GM18909 (cell line): ENCODE results near the gene RBMS1.

Experiments used
- ATAC-seq: cut with Tn5 transposase; IDR thresholded peaks from one replicate; pipeline ENCODE4 v1.9.1; 2021; ENCODE audit warnings: mild to moderate bottlenecking; ENCODE audit not compliant: unreplicated experiment, poor library complexity

RBMS1 gene

GRCh38 chr2:160493227-160494028 is at the start of gene RBMS1:
Gene RBMS1, minus strand, starts transcription at chr2:160493807. Its CDS starts 444 bp downstream, at chr2:160493363.
- peak; percentile 58 for ATAC-seq

- no peak for ATAC-seq
These were observed 48.1 kb upstream of the RBMS1 start for GRCh38 chr2:160541745-160542144.

GRCh38 chr2:160538559-160539355 is 45.1 kb upstream of the RBMS1 start:
- ATAC-seq = no peak

DNA sequence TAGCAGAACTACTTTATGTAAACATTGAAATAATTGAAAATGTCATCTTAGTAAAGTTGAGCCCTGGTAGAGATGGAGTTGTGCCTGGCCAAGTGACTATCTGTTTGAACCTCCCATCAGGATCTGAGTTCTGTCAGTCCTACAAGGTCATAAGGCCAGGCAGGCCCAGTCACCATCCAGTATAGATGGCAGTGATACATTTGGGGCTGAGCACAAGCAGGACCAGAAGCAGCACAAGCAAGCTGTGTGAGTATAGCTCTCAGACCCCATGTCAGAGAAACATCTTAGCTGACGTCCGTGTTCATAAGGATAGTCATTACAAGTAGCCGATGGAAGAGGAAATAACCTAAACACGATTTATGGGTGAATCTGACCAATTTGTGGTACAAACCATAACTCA is 44.5 kb upstream of the RBMS1 start:
- no peak for ATAC-seq

DNA sequence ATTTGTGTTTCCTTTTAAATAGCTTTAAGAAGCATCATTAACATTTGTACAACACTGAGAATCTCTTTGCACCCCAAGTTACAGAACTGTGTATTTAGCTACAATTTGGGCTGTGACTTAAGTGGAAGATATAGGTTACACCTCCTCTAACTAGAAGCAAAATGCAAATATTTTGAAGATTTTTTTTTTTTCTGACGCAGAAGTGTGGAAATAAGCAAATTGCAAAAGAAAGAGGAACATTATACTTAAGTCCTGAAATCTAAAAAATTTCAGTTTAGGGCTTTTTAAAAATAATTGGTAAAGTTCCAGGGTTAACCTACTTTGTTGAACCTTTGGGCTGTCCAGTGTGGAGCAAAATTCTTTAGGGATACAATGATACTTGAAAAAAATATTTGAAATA is 41.4 kb upstream of the RBMS1 start:
- no peak for ATAC-seq

DNA sequence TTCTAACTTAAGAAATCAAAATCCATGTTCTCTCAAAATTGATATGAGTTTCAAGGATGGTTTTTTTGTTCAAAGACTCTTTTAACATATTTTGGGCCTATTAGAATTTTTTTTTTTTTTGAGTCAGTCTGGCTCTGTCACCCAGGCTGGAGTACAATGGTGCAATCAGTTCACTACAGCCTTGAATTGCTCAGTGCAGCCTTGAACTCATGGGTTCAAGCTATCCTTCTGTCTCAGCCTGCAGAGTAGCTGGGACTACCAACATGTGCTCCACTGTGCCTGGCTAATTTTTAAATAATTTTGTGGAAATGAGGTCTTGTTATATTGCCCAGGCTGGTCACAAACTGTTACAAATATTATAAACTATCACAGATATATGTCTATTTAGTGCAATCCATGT is 40.6 kb upstream of the RBMS1 start:
- ATAC-seq = no peak

GRCh38 chr2:160533482-160533881 is 39.9 kb upstream of the RBMS1 start:
- ATAC-seq = no peak

- ATAC-seq = no peak
These were observed 38.8 kb upstream of the RBMS1 start for GRCh38 chr2:160532388-160532787.

GRCh38 chr2:160522951-160523710 is 29.5 kb upstream of the RBMS1 start:
- ATAC-seq = no peak

DNA sequence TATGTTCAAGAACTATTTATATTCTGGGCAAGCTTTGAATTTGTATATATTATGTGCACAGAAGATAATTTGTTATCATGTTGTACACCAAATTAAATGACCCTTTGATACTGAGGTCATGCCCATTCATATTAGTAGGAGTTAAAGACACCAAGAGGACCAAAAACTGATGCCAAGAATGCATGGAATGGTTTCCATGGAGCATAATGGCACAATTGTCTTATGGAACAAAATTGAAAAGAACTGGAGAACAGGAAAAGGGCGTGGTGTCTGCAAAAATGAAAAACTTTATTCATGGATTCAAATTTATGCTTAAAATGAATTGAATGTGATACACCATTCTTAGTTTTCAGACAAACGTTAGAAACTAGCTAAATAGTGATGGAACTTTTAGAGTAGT is 24.1 kb upstream of the RBMS1 start:
- ATAC-seq = no peak

GRCh38 chr2:160516547-160517365 is 23.1 kb upstream of the RBMS1 start:
- no peak for ATAC-seq

GRCh38 chr2:160515120-160515519 is 21.5 kb upstream of the RBMS1 start:
- ATAC-seq = no peak

- ATAC-seq = no peak
These were observed 19.5 kb upstream of the RBMS1 start for GRCh38 chr2:160513120-160513519.

DNA sequence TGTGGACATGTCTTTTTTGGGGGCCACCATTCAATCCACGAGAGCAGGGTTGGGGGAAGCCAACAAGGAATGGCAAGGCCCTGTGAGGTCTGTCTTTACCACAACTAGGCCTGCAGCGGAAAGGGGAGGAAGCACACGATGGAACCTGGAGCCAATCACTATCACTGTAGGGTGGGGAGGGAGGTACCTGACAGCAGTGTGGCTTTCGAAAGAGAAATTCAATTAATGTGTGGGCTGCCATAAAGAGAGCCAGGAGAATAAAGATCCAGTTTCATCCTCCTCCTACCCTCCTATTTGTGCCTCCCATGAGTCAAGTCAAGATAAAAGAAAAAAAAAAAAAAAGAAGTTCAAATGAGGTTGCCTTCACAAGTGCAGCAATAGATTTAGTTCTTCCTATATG is 18.9 kb upstream of the RBMS1 start:
- no peak for ATAC-seq

DNA sequence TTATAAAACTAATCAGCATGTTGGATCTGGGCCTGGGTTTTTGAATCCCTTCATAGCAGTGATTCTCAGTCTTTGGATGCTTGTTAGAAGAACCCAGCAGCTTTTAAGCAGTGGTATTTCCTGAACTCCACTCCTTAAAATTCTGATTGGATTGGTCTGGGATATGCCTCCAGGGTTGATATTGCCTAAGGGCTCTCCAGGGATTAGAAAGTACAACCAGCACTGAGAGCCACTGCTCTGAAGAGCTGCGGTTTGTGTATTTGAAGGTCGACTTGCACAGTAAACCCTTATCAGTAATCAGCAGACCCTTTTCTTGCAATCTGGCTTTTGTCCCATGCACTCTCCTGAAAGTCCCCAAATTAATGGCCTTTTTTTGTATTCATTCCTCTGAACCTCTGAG is 17.0 kb upstream of the RBMS1 start:
- no peak for ATAC-seq

GRCh38 chr2:160509016-160509415 is 15.4 kb upstream of the RBMS1 start:
- ATAC-seq = no peak

DNA sequence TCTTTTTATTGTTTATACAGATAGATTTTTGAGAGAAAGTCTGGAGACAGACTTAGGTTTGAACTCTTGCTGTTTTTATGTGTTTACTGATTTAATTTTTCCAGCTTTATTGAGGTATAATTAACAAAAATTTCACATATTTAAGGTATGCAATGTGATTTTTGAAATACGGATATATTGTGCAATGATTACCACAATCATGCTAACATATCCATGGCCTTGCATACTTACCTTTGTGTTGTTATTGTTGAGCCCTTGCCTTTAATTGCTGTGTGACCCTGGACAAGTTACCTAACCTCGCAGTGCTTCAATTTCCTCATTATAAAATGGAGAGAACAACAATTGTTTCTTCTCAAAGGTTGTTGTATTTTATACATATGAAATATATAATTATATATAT is 13.9 kb upstream of the RBMS1 start:
- ATAC-seq = no peak

GRCh38 chr2:160507046-160507407 is 13.4 kb upstream of the RBMS1 start:
- ATAC-seq = no peak

- no peak for ATAC-seq
These were observed 12.9 kb upstream of the RBMS1 start for GRCh38 chr2:160506371-160507045.

- ATAC-seq = no peak
These were observed 11.6 kb upstream of the RBMS1 start for GRCh38 chr2:160505256-160505655.
